ENCODE data around the gene MTMR3. TPM values are rescaled to one million over a fixed set of nuclear protein-coding genes. Genes with fewer than 3 reads are reported as not detected.

Gene MTMR3
- total and polyA plus RNA-seq, 4 donors, result 6.0 to 38.8 (median 17.1) TPM

GRCh38 chr22:30062259-30062658 lies 179.3 kb downstream of the MTMR3 start:
- Histone ChIP-seq H3K9me3 (ENCODE audit: control insufficient read depth in 4 of 4, low read length in 3 of 4) (no peaks in the 10 kb centered on the region), H3K4me3 (ENCODE audit: low read depth in 1 of 3, low read length in 3 of 3) (no peak overlapping the region), H3K27ac (ENCODE audit: low read depth in 1 of 2, low read length in 2 of 2) (no peak overlapping the region), H3K27me3 (ENCODE audit: control insufficient read depth in 4 of 4, insufficient read depth in 4 of 4, low read length in 3 of 4) (no peaks in the 10 kb centered on the region), H3K4me1 (ENCODE audit: control insufficient read depth in 4 of 4, insufficient read depth in 4 of 4, low read length in 3 of 4) (no peaks in the 10 kb centered on the region), H3K9ac (ENCODE audit: low read depth in 1 of 2, low read length in 2 of 2) (no peak overlapping the region), H3K36me3 (ENCODE audit: control insufficient read depth in 4 of 4, insufficient read depth in 3 of 4, low read depth in 1 of 4, low read length in 3 of 4) (no peaks in the 10 kb centered on the region)
- 92% methylated on average over 3 of the region's 3 CpGs for WGBS
- no peak for TF ChIP-seq RXRA (IDR thresholded peaks at IDR 0.05)
- TF ChIP-seq HNF4A (conservative IDR thresholded peaks at IDR 0.05), result no peak
- DNase-seq (ENCODE audit: low spot score), result no peak

- H3K27ac ChIP-seq (ENCODE audit: low read depth in 1 of 2, low read length in 2 of 2), result no peak overlapping the region
- TF ChIP-seq EGR1 (IDR thresholded peaks at IDR 0.05; ENCODE audit: low read depth in 2 of 2) (no peak), JUND (IDR thresholded peaks at IDR 0.05) (no peak), SP1 (IDR thresholded peaks at IDR 0.05) (no peak), TAF1 (conservative IDR thresholded peaks at IDR 0.05) (no peak), YY1 (IDR thresholded peaks at IDR 0.05) (no peak), CTCF (IDR thresholded peaks at IDR 0.05; ENCODE audit: low read depth, low read length, missing input control) (no peak), NR2F2 (IDR thresholded peaks at IDR 0.05) (no peak), RAD21 (IDR thresholded peaks at IDR 0.05) (no peak), ATF3 (IDR thresholded peaks at IDR 0.05) (no peak), FOXA2 (IDR thresholded peaks at IDR 0.05) (no peak)
- no peak overlapping the region for H3K4me3 ChIP-seq (ENCODE audit: low read depth in 1 of 3, low read length in 3 of 3)
- no peaks in the 10 kb centered on the region for H3K27me3 ChIP-seq (ENCODE audit: control insufficient read depth in 4 of 4, insufficient read depth in 4 of 4, low read length in 3 of 4)
- no peaks in the 10 kb centered on the region for H3K36me3 ChIP-seq (ENCODE audit: control insufficient read depth in 4 of 4, insufficient read depth in 3 of 4, low read depth in 1 of 4, low read length in 3 of 4)
- no peak for DNase-seq (ENCODE audit: low spot score)
- no peaks in the 10 kb centered on the region for H3K9me3 ChIP-seq (ENCODE audit: control insufficient read depth in 4 of 4, low read length in 3 of 4)
- 88% methylated on average over 1 of the region's 1 CpG for WGBS
- H3K4me1 ChIP-seq (ENCODE audit: control insufficient read depth in 4 of 4, insufficient read depth in 4 of 4, low read length in 3 of 4), result no peaks in the 10 kb centered on the region
- H3K9ac ChIP-seq (ENCODE audit: low read depth in 1 of 2, low read length in 2 of 2), result no peak overlapping the region
Measured at GRCh38 chr22:30062950-30063349, 180.0 kb downstream of the MTMR3 start.

- H3K4me1 ChIP-seq (ENCODE audit: control insufficient read depth in 4 of 4, insufficient read depth in 4 of 4, low read length in 3 of 4), result no peaks in the 10 kb centered on the region
- H3K27me3 ChIP-seq (ENCODE audit: control insufficient read depth in 4 of 4, insufficient read depth in 4 of 4, low read length in 3 of 4), result no peaks in the 10 kb centered on the region
- no peak overlapping the region for H3K9ac ChIP-seq (ENCODE audit: low read depth in 1 of 2, low read length in 2 of 2)
- H3K4me3 ChIP-seq (ENCODE audit: low read depth in 1 of 3, low read length in 3 of 3), result no peak overlapping the region
- DNase-seq (ENCODE audit: low spot score), result no peak
- H3K36me3 ChIP-seq (ENCODE audit: control insufficient read depth in 4 of 4, insufficient read depth in 3 of 4, low read depth in 1 of 4, low read length in 3 of 4), result no peaks in the 10 kb centered on the region
- H3K9me3 ChIP-seq (ENCODE audit: control insufficient read depth in 4 of 4, low read length in 3 of 4), result no peaks in the 10 kb centered on the region
- TF ChIP-seq TAF1 (conservative IDR thresholded peaks at IDR 0.05) (no peak), EGR1 (IDR thresholded peaks at IDR 0.05; ENCODE audit: low read depth in 2 of 2) (no peak), HNF4A (conservative IDR thresholded peaks at IDR 0.05) (no peak), GABPA (IDR thresholded peaks at IDR 0.05 in 1 of 2, conservative IDR thresholded peaks at IDR 0.05 in 1 of 2) (no peak), MAX (IDR thresholded peaks at IDR 0.05) (no peak), ATF3 (IDR thresholded peaks at IDR 0.05) (no peak), CTCF (IDR thresholded peaks at IDR 0.05; ENCODE audit: low read depth, low read length, missing input control) (no peak), JUND (IDR thresholded peaks at IDR 0.05) (no peak), ZBTB33 (IDR thresholded peaks at IDR 0.05) (no peak), HNF4G (IDR thresholded peaks at IDR 0.05) (no peak), RAD21 (IDR thresholded peaks at IDR 0.05) (no peak), NR2F2 (IDR thresholded peaks at IDR 0.05) (no peak), YY1 (IDR thresholded peaks at IDR 0.05) (no peak), FOXA1 (IDR thresholded peaks at IDR 0.05) (no peak), FOXA2 (IDR thresholded peaks at IDR 0.05) (no peak), SP1 (IDR thresholded peaks at IDR 0.05) (no peak), RXRA (IDR thresholded peaks at IDR 0.05) (no peak)
- no peak overlapping the region for H3K27ac ChIP-seq (ENCODE audit: low read depth in 1 of 2, low read length in 2 of 2)
Measured at GRCh38 chr22:30064172-30064571, 181.2 kb downstream of the MTMR3 start.
